ENCODE measurements around the gene PPP2CA.
"Not testable (repeated sequence)": the region's sequence is repeated elsewhere in the genome, so short reads cannot be mapped to it uniquely, and the experiment has no call there.

PPP2CA gene

GRCh38 chr5:134257176-134257575 is 31.3 kb upstream of the PPP2CA start:
- peaks cover 7% of the 10 kb centered on the region for H3K4me1 ChIP-seq
- H3K4me3 ChIP-seq (ENCODE audit: low read depth, low read length): no peak overlapping the region
- H3K79me2 ChIP-seq: no peaks in the 10 kb centered on the region
- no peaks in the 10 kb centered on the region for H3K27me3 ChIP-seq (ENCODE audit: control insufficient read depth, insufficient read depth, low read length)
- no peak overlapping the region for H3K9ac ChIP-seq
- H3K27ac ChIP-seq: no peak overlapping the region
- H3K4me2 ChIP-seq (ENCODE audit: low read length): no peak overlapping the region
- no peaks in the 10 kb centered on the region for H3K36me3 ChIP-seq (ENCODE audit: control insufficient read depth, insufficient read depth, low read length)
- H2AFZ ChIP-seq: no peak overlapping the region
- H3K9me3 ChIP-seq (ENCODE audit: control insufficient read depth, low read length): no peaks in the 10 kb centered on the region
- no peak for TF ChIP-seq CTCF (IDR thresholded peaks at IDR 0.05)

DNA sequence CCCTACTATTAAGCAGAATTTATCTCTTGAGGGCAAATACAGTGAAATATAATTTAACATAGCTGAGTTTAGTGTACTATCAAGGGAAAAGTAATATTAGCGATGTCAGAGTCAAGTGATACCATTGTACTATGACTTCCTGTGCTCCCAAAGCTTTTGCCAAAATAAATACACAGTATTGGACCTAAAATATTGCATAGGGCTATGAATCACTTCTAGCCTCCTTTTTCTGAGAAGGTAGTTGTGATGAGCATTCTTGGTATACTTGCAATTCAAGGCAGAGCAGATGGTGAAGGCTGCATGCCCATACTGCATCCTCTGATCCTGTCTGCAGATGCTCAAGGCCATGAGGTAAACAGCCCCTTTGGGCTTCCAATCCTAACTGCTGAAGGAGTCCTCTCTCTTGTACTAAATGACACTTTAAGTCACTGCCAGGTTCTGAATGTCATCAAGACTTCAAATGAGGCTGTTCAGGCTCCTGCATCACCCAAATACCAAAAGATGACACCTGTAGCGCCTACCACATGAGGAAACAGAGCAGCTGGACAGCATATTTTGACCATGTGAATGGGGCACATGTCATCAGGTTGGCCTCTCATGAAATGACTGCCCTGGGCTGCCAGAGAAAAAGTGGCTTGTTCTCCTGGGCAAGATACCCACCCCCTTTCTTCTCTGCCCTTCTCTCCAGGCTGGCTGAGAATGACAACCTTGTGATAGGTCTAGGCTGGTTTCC is 29.7 kb upstream of the PPP2CA start:
- no peak for TF ChIP-seq CTCF (IDR thresholded peaks at IDR 0.05)

GRCh38 chr5:134253368-134254153 is 27.7 kb upstream of the PPP2CA start:
- H3K27me3 ChIP-seq (ENCODE audit: control insufficient read depth, insufficient read depth, low read length); H3K36me3 ChIP-seq (ENCODE audit: control insufficient read depth, insufficient read depth, low read length); H3K9ac ChIP-seq; H3K4me3 ChIP-seq (ENCODE audit: low read depth, low read length); H3K79me2 ChIP-seq; H3K9me3 ChIP-seq (ENCODE audit: control insufficient read depth, low read length); H3K4me2 ChIP-seq (ENCODE audit: low read length); H3K27ac ChIP-seq: not testable (repeated sequence)
- Histone ChIP-seq H3K4me1 (peaks cover 19% of the 10 kb centered on the region), H2AFZ (peak overlapping the region; percentile 65)

More for the DNA sequence above, 29.7 kb upstream of the PPP2CA start:
- H3K4me1 ChIP-seq: peaks cover 7% of the 10 kb centered on the region
- no peak overlapping the region for H3K27ac ChIP-seq
- H3K79me2 ChIP-seq: no peaks in the 10 kb centered on the region
- H3K9ac ChIP-seq: no peak overlapping the region
- H3K4me3 ChIP-seq (ENCODE audit: low read depth, low read length): no peak overlapping the region
- no peak overlapping the region for H2AFZ ChIP-seq
- H3K9me3 ChIP-seq (ENCODE audit: control insufficient read depth, low read length): no peaks in the 10 kb centered on the region
- H3K27me3 ChIP-seq (ENCODE audit: control insufficient read depth, insufficient read depth, low read length): no peaks in the 10 kb centered on the region
- H3K4me2 ChIP-seq (ENCODE audit: low read length): no peak overlapping the region
- no peaks in the 10 kb centered on the region for H3K36me3 ChIP-seq (ENCODE audit: control insufficient read depth, insufficient read depth, low read length)

- Histone ChIP-seq H3K9me3 (ENCODE audit: control insufficient read depth, low read length) (no peaks in the 10 kb centered on the region), H3K36me3 (ENCODE audit: control insufficient read depth, insufficient read depth, low read length) (no peaks in the 10 kb centered on the region), H2AFZ (peak overlapping the region; percentile 31), H3K4me2 (ENCODE audit: low read length) (no peak overlapping the region), H3K27me3 (ENCODE audit: control insufficient read depth, insufficient read depth, low read length) (no peaks in the 10 kb centered on the region), H3K4me3 (ENCODE audit: low read depth, low read length) (no peak overlapping the region), H3K79me2 (no peaks in the 10 kb centered on the region), H3K27ac (no peak overlapping the region), H3K9ac (no peak overlapping the region), H3K4me1 (peaks cover 23% of the 10 kb centered on the region)
- no peak for TF ChIP-seq CTCF (IDR thresholded peaks at IDR 0.05)
These were observed 26.8 kb upstream of the PPP2CA start for GRCh38 chr5:134252671-134253070.

DNA sequence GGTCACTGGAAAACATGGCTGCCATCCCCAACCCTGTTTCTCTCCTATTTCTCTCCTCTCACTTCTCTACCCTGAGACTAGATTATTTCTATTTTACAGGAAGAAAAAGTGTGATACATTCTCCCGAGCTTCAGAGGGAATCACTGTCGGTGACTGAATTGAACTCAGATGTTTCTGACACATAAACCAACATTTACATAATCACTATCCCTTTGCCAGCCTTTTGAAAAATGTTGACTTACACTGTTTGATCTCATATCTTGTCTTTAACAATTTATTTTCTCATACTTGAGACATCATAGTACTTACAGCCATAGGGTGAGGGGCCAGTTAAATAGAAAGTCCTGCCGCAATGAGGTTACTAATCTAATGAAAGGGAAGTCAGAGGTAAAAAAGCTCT is 25.1 kb upstream of the PPP2CA start:
- no peak overlapping the region for H3K9ac ChIP-seq

More for the DNA sequence above, 25.1 kb upstream of the PPP2CA start:
- H3K4me2 ChIP-seq (ENCODE audit: low read length): no peak overlapping the region
- H3K4me1 ChIP-seq: peaks cover 34% of the 10 kb centered on the region
- no peaks in the 10 kb centered on the region for H3K9me3 ChIP-seq (ENCODE audit: control insufficient read depth, low read length)
- H3K79me2 ChIP-seq: no peaks in the 10 kb centered on the region
- TF ChIP-seq CTCF (IDR thresholded peaks at IDR 0.05): no peak
- H3K36me3 ChIP-seq (ENCODE audit: control insufficient read depth, insufficient read depth, low read length): no peaks in the 10 kb centered on the region
- H2AFZ ChIP-seq: peak overlapping the region; percentile 23
- peak overlapping the region; percentile 12 for H3K27ac ChIP-seq
- H3K27me3 ChIP-seq (ENCODE audit: control insufficient read depth, insufficient read depth, low read length): no peaks in the 10 kb centered on the region
- H3K4me3 ChIP-seq (ENCODE audit: low read depth, low read length): no peak overlapping the region
